Measurements from ENCODE around the gene ITGA4. TPM values are rescaled to one million over a fixed set of nuclear protein-coding genes. Genes with fewer than 3 reads are reported as not detected.

ITGA4 gene
- total RNA-seq, 1 experiment from 2014 or later, result 2.7 TPM

DNA sequence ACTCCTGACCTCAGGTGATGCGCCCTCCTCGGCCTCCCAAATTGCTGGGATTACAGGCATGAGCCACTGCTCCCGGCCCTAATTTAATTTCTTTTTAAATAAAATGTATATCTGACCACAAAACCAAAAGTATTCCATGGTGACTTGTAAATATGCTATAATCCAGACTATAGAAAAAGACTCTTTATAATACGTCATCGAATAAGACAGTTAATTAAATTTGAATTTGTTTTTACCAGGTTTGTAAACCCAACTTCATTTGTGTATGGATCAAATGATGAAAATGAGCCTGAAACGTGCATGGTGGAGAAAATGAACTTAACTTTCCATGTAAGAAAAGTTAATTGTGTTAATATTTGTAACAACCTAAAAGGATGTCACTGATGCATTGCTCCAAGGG is 69.9 kb downstream of the ITGA4 start (continued):
- TF ChIP-seq, protein P1, sequence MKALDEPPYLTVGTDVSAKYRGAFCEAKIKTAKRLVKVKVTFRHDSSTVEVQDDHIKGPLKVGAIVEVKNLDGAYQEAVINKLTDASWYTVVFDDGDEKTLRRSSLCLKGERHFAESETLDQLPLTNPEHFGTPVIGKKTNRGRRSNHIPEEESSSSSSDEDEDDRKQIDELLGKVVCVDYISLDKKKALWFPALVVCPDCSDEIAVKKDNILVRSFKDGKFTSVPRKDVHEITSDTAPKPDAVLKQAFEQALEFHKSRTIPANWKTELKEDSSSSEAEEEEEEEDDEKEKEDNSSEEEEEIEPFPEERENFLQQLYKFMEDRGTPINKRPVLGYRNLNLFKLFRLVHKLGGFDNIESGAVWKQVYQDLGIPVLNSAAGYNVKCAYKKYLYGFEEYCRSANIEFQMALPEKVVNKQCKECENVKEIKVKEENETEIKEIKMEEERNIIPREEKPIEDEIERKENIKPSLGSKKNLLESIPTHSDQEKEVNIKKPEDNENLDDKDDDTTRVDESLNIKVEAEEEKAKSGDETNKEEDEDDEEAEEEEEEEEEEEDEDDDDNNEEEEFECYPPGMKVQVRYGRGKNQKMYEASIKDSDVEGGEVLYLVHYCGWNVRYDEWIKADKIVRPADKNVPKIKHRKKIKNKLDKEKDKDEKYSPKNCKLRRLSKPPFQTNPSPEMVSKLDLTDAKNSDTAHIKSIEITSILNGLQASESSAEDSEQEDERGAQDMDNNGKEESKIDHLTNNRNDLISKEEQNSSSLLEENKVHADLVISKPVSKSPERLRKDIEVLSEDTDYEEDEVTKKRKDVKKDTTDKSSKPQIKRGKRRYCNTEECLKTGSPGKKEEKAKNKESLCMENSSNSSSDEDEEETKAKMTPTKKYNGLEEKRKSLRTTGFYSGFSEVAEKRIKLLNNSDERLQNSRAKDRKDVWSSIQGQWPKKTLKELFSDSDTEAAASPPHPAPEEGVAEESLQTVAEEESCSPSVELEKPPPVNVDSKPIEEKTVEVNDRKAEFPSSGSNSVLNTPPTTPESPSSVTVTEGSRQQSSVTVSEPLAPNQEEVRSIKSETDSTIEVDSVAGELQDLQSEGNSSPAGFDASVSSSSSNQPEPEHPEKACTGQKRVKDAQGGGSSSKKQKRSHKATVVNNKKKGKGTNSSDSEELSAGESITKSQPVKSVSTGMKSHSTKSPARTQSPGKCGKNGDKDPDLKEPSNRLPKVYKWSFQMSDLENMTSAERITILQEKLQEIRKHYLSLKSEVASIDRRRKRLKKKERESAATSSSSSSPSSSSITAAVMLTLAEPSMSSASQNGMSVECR (CRISPR knock-in tag; IDR thresholded peaks at IDR 0.05; ENCODE audit: borderline replicate concordance), result no peak
- TF ChIP-seq ZNF138 (CRISPR knock-in tag; conservative IDR thresholded peaks at IDR 0.05), result no peak
- TF ChIP-seq ZNF317 (CRISPR knock-in tag; IDR thresholded peaks at IDR 0.05; ENCODE audit: borderline replicate concordance, low read depth), result no peak

DNA sequence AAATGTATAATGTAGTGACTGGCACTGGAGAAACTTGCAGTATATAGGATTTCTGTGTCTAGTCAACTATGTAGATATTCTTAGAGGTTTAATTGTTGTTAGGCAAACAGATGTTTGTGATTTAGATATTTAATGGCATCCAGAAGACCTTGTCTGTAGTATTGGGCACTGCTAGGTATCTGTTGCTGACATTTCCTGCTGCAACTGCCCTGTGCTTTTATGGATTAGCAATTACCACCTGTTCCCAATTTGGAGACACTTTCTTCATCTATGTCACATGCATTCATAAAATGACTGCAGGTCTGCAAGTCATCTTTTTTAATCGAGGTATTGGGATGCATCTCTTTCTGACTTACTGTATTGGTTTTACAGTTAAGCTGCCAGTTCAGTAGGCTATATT is 71.3 kb downstream of the ITGA4 start:
- Mint-ChIP-seq H3K36me3 (no peaks in the 10 kb centered on the region), H3K9me3 (no peaks in the 10 kb centered on the region)

More for the DNA sequence above, 71.3 kb downstream of the ITGA4 start:
- Mint-ChIP-seq H3K27me3 (ENCODE audit: low read depth) (no peaks in the 10 kb centered on the region), H3K4me1 (peaks cover 11% of the 10 kb centered on the region), H3K27ac (no peak overlapping the region), H3K4me3 (no peak overlapping the region)
- TF ChIP-seq GTF2I (CRISPR knock-in tag; conservative IDR thresholded peaks at IDR 0.05), result no peak
- TF ChIP-seq, protein P2, sequence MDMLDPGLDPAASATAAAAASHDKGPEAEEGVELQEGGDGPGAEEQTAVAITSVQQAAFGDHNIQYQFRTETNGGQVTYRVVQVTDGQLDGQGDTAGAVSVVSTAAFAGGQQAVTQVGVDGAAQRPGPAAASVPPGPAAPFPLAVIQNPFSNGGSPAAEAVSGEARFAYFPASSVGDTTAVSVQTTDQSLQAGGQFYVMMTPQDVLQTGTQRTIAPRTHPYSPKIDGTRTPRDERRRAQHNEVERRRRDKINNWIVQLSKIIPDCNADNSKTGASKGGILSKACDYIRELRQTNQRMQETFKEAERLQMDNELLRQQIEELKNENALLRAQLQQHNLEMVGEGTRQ (CRISPR knock-in tag; IDR thresholded peaks at IDR 0.05), result no peak
- no peak for TF ChIP-seq CREB1 (CRISPR knock-in tag; IDR thresholded peaks at IDR 0.05)
- TF ChIP-seq, protein P3, sequence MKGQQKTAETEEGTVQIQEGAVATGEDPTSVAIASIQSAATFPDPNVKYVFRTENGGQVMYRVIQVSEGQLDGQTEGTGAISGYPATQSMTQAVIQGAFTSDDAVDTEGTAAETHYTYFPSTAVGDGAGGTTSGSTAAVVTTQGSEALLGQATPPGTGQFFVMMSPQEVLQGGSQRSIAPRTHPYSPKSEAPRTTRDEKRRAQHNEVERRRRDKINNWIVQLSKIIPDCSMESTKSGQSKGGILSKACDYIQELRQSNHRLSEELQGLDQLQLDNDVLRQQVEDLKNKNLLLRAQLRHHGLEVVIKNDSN (CRISPR knock-in tag; IDR thresholded peaks at IDR 0.05), result no peak
- TF ChIP-seq, protein P4, sequence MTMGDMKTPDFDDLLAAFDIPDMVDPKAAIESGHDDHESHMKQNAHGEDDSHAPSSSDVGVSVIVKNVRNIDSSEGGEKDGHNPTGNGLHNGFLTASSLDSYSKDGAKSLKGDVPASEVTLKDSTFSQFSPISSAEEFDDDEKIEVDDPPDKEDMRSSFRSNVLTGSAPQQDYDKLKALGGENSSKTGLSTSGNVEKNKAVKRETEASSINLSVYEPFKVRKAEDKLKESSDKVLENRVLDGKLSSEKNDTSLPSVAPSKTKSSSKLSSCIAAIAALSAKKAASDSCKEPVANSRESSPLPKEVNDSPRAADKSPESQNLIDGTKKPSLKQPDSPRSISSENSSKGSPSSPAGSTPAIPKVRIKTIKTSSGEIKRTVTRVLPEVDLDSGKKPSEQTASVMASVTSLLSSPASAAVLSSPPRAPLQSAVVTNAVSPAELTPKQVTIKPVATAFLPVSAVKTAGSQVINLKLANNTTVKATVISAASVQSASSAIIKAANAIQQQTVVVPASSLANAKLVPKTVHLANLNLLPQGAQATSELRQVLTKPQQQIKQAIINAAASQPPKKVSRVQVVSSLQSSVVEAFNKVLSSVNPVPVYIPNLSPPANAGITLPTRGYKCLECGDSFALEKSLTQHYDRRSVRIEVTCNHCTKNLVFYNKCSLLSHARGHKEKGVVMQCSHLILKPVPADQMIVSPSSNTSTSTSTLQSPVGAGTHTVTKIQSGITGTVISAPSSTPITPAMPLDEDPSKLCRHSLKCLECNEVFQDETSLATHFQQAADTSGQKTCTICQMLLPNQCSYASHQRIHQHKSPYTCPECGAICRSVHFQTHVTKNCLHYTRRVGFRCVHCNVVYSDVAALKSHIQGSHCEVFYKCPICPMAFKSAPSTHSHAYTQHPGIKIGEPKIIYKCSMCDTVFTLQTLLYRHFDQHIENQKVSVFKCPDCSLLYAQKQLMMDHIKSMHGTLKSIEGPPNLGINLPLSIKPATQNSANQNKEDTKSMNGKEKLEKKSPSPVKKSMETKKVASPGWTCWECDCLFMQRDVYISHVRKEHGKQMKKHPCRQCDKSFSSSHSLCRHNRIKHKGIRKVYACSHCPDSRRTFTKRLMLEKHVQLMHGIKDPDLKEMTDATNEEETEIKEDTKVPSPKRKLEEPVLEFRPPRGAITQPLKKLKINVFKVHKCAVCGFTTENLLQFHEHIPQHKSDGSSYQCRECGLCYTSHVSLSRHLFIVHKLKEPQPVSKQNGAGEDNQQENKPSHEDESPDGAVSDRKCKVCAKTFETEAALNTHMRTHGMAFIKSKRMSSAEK (CRISPR knock-in tag; IDR thresholded peaks at IDR 0.05; ENCODE audit: borderline replicate concordance), result no peak
- TF ChIP-seq, protein P5, sequence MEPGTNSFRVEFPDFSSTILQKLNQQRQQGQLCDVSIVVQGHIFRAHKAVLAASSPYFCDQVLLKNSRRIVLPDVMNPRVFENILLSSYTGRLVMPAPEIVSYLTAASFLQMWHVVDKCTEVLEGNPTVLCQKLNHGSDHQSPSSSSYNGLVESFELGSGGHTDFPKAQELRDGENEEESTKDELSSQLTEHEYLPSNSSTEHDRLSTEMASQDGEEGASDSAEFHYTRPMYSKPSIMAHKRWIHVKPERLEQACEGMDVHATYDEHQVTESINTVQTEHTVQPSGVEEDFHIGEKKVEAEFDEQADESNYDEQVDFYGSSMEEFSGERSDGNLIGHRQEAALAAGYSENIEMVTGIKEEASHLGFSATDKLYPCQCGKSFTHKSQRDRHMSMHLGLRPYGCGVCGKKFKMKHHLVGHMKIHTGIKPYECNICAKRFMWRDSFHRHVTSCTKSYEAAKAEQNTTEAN (CRISPR knock-in tag; IDR thresholded peaks at IDR 0.05), result no peak
- TF ChIP-seq RELA (CRISPR knock-in tag; IDR thresholded peaks at IDR 0.05; ENCODE audit: borderline replicate concordance), result no peak
- TF ChIP-seq, protein P6, sequence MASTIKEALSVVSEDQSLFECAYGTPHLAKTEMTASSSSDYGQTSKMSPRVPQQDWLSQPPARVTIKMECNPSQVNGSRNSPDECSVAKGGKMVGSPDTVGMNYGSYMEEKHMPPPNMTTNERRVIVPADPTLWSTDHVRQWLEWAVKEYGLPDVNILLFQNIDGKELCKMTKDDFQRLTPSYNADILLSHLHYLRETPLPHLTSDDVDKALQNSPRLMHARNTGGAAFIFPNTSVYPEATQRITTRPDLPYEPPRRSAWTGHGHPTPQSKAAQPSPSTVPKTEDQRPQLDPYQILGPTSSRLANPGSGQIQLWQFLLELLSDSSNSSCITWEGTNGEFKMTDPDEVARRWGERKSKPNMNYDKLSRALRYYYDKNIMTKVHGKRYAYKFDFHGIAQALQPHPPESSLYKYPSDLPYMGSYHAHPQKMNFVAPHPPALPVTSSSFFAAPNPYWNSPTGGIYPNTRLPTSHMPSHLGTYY (CRISPR knock-in tag; IDR thresholded peaks at IDR 0.05), result no peak
- TF ChIP-seq ZNF423 (CRISPR knock-in tag; IDR thresholded peaks at IDR 0.05), result no peak
- ATAC-seq (no peak), DNase-seq (ENCODE audit: low spot score) (no peak)
- ChIA-PET CTCF (no interaction called here), POLR2A (no interaction called here)
